HG02870 (cell line): ENCODE results near the gene PRG3.

Experiments used
- ATAC-seq: cut with Tn5 transposase; IDR thresholded peaks from one replicate; pipeline ENCODE4 v1.9.1; 2021; ENCODE audit warnings: mild to moderate bottlenecking, moderate library complexity; ENCODE audit not compliant: unreplicated experiment

PRG3 gene

GRCh38 chr11:57380975-57381374 is at the start of gene PRG3:
Gene PRG3, minus strand, starts transcription at chr11:57381150. Its CDS starts 442 bp downstream, at chr11:57380708.
- ATAC-seq: no peak

- no peak for ATAC-seq
These were observed 49.0 kb upstream of the PRG3 start for GRCh38 chr11:57429946-57430345.

GRCh38 chr11:57428643-57429042 is 47.7 kb upstream of the PRG3 start:
- no peak for ATAC-seq

DNA sequence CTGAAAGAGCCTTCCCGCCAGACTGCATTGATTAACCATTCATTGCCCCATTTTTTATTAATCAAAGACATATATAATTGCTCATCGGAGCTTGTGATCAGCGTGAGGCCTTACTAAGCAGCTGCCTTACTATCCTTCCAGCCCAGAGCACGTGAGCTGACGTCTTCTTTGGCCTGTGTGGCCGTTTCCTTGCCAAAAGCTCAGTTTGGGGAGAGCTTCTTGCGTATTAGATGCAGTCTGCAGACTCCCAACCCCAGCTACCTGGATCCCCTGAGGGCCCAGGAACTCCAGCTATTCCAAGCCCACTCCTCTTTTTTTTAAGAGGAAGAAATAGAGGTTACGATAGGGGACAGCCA is 46.8 kb upstream of the PRG3 start:
- no peak for ATAC-seq

DNA sequence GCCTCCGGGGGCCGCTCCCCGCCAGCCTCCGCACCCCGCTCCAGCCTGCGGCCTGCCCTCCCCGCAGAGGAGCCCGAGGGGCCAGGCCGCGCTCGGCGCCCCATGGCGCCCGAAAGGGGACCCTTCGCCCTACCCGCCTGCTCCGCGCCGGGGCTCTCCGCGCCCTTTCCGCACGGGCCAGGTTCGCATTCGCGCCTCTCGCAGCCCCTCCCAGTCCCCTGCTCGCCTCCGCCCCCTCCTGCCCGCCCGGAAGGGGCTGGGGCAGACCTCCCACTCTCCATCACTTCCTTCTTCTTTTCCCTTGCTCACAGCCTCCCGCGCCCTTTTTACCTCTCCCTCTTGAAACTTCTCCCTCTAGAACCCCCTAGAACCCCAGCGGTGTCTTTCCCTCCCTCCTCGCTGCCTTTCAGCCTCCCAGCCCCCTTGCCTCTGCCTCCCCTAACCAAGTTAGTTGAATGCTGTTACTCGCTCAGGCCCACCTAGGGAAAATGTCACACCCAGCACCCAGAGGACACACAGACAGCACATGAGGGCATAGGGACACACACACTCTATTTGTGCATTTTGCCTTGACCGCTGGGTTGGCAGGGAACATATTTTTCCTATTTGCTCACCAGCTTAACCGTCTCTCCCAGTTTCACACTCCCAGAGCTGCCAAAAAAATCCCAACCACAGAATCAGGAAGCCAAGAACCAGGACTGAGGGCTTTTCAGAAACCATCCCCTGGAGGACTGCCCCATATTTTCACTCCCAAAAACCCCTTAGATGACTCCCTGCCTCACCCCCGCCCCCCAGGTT is 46.2 kb upstream of the PRG3 start, which contains the start of gene SLC43A3:
SLC43A3 (minus strand) TSS at position 193 of the 798 bp plus-strand sequence. CDS start 949 bp downstream, outside the sequence.
- peak; percentile 46 for ATAC-seq

GRCh38 chr11:57426439-57426928 is 45.5 kb upstream of the PRG3 start:
- no peak for ATAC-seq

DNA sequence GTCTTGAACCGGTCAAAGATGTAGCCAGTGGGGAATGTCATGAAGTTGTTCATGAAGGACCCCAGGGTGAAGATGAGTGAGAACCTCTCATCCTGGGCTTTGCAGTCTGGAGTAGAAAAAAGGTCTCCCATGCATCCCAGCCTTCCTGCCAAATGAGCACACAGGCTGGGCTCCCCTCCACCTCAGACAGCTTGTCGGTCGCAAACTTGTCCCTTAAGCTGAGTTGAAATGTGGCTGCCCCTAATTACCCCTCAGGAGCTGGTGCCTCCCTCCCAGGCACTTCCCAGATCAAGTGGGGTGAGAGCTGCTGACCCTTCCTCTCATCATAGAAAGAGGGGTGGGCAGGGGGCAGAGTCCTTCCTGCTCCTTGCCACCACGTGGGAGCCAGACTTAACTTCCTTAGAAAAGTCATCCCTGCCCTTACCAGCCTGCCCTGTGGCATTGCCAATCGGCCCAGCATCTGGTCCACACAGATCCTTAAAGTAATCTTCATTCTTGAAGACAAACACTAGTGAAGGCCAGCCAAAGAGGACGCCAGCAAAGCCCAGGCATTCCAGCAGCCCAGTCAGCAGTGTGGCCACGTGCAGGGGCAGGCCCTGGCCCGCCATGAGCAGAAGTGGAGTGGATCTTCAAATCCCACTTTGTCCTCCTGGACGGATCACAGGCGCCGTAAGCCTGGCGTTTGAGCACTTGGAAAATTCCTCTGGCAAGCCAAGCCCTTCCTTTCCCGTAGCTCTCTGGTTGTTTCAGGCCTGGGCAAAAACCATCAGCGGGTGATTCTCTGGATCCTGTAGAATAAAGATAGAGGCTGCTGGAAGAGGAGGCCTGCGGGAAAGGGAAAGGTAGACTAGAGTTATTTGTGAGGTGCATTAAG is 44.9 kb upstream of the PRG3 start:
- no peak for ATAC-seq

DNA sequence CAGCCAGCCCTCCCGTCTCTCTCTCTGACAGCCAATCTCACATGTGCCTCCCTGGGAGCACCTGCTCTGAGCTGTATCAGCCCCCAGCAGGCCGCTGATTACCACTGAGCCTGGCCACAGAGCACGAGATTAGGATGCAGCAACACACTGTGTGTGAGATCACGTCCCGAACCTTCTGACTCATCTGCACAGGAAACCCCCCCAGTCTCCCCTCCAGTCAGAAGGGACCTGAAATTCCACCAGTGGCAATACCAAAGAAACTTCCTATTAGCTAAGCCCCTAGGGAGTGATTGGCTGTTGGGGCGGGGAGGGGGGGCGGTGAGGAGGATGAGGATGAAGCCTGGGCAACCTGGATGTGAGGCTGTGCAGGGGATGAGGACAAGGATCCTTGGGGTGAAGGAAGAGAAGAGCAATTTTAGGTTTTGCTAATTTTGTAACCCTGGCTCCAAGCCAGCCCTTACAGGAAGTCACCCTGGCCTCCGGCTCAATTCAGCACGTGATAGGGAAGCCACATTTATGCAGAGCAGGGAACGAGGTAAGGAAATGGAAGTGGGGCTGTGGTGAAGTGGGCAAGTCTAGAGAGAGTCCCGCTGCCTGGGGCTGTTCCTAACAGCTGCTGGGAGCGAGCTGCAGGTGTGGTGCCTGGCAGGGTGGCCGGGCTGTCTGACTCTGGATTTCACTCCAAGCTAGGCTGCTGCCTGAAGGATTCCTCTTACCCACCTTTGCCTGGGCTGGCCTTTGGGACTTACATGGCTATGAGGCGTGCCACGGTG is 44.0 kb upstream of the PRG3 start:
- ATAC-seq: peak; percentile 94

DNA sequence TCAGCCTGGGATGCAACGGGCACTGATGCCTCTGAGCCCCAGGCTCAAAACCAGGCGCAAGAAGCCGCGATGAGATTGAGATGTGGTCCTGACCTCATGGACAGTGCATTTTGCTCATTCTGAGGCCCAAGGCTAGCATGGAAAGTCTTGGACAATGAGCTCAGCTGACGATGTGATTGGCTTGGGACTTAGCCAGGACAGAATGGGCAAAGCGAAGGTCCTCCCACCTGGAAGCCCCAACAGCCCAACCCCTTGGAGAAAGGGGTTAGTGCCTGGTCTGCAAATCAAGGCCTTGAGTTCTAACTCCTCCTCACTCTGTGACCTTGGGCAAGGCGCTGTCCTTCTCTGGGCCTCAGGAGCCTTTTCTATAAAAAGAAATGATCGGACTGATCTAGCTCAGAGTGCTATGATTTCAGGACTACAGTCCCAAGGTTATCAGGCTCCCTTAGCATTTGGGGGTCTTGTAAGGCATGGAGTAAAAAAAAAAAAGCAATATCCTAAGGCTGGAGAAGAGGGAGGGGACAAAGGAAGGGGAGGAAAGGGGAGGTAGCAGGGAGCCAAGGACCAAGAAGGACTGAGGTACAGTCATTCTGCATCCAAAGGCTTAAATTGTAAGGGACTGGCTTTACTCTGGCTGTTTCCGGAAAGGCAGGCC is 43.3 kb upstream of the PRG3 start:
- ATAC-seq: no peak

DNA sequence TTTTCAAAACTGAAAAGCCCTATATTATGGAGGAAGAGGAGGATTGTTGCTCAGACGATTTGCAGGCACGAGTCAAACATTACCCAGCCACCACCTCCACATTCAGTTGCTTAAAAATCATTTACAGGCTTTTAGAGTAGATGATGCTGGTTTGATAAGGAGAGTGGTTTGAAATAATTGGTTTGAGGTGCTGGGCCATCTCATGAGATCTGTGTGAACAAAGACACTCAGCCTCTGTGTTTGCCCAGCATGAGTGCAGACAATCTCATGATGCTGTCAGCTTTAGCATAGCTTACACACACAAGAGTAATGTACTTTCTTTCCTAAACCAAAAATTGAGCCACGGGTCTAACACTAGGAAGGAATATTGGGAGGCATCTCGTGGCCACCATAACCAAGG is 41.7 kb upstream of the PRG3 start:
- no peak for ATAC-seq

- ATAC-seq: no peak
These were observed 40.9 kb upstream of the PRG3 start for GRCh38 chr11:57421805-57422204.

- no peak for ATAC-seq
These were observed 40.1 kb upstream of the PRG3 start for GRCh38 chr11:57421066-57421465.

DNA sequence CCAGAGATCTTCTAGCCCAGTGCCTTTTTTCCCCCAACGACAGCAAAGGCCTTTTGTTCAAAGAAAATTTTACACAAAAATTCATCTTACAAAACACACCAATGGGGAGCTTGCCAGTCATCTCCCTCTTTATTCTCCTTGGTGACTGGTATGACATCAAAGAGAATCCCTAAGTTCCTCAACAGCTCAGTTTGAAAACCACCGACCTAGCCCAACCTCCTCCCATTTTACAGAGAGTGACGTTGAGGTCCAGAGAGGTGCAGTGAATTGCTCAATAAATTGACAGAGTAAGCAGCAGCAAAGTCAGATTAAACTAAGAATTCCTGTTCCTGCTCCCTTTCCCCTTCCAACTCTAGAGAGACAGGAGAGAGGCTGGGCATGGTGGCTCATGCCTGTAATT is 38.2 kb upstream of the PRG3 start:
- ATAC-seq: no peak

- no peak for ATAC-seq
These were observed 37.2 kb upstream of the PRG3 start for GRCh38 chr11:57418131-57418530.

DNA sequence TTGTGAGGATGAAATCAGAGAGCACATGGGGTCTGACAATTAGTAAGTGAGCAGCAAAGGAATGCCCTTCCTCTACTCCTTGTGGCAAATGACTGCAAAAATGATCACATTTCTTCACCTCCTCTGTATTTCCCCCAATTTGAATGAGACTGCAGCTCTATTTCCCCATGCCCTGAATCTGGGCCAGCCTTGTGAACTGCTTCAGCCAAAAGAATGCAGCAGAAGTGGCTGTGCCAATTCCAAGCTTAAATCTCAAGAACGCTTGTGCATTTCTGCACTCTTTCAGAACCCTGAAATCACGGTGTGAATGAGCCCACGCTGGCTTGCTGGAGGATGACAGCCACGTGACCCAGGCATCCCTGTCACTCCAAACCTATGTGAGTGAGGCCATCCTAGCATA is 36.1 kb upstream of the PRG3 start:
- ATAC-seq: no peak

- no peak for ATAC-seq
These were observed 35.5 kb upstream of the PRG3 start for GRCh38 chr11:57416436-57416835.

- no peak for ATAC-seq
These were observed 33.8 kb upstream of the PRG3 start for GRCh38 chr11:57414612-57415212.

- no peak for ATAC-seq
These were observed 32.7 kb upstream of the PRG3 start for GRCh38 chr11:57413681-57414080.

DNA sequence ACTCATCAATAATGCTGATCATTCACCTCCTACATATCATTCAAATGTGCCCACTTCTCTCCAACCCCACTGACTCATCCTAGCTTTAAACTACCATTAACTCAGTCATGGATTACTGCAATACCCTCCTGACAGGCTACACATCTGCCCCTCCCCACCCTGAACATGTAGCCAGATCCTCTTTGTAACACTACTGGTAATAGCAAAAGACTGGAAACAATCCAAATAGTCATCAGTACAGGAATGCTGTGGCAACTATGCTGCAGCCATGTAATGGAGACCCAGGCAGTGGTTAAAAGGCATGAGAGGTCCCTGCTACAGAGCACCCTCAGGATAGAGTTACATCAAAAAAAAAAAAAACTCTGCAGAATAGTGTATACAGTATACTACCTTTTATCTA is 29.3 kb upstream of the PRG3 start:
- ATAC-seq: no peak
